Hepatic stellate cell (primary cell): ENCODE data around the gene COMMD2.
A peak's percentile ranks its signal among the peaks of the same experiment; 100 is the strongest.

Experiments
- DNase-seq: peaks from one replicate; pipeline ENCODE4 v3.0.0; 2011; ENCODE audit warnings: low spot score

COMMD2 gene

DNA sequence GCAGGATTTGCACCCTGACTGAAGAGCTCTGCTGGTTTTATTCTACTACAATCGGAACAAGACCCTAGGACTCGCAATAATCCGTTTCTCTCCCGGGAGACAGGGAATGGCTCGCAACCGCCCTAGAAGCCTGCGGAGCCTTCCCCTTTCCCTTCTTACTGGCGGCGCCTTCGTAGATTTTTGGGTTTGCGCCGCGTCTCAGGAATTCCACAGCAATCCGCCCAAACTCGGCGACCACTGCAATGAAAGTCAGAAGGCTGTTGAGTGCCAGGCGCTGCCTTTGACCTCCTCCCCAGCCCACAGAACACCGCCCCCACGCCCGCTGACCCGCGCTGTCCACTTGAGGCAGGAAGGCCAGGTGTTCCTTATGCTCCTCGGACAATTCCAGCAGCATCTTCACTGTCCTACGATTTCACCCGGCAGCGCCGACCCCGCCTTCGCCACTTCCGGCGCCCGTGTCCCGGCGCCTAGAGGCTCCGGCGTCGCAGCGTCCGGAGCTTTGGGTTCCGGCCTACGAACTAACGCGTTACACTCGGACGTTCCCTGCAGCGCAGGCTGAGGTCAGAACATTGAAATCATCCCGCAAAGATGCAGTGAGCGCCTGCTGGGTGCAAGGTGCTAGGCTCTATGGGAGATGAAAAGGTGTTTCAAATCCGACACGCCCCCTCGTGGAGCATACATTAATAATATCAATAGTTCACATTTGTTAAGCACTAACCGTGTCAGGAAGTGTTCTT, at the start of gene COMMD2:
COMMD2 (minus strand) TSS at position 439 of the 737 bp plus-strand sequence; CDS start at position 394, 45 bp downstream.
- DNase-seq = peak; percentile 60

DNA sequence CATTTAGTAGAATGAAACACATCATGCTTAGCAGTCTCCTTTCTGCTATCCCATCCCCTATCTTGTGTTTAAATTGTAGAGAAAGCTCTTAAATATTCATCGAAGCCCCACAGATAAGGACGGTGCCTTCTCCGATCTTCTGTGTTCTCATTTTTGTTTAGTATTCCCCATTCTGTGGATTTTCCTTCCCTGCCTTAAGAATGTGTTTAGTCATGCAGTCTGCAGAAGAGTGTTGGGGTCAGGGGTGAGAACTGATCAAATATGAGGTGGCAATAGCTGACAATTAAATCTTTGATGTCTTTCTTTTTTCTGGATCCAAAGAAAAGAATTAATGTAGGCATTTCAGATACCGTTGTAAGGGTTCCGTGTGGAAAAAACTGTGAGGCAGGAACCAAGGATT, 49.4 kb upstream of the COMMD2 start:
- DNase-seq = no peak

DNA sequence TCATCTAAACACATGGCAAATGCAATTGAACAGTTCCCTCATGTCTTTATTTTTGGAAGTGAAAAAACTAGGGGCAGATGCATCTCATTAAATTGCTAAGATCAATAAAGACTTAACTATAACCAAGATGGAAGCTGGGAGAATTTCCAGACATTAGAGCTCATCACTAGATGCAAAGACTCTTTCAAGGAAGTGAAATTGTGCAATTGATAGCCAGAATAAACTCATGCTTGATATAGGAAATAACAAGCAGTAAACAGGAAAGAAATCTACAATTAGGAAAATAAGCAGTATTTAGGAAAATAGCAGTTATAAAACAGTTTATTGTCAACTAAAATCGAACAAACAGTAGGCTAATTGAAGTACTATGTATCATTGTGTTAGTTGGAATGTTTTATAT, 48.9 kb upstream of the COMMD2 start:
- DNase-seq = no peak

DNA sequence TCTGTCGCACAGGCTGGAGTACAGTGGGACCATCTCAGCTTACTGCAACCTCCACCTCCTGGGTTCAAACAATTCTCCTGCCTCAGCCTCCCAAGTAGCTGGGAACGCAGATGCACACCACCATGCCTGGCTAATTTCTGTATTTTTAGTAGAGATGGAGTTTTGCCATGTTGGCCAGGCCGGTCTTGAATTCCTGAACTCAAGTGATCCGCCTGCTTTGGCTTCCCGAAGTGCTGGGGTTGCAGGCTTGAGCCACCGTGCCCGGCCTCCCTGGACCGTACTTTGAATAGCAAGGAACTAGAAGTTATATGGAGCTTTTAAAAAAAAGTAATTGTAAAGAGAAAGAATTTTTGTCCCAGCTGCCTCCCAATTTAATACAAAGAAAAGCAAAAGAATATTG, 48.4 kb upstream of the COMMD2 start:
- DNase-seq = no peak

DNA sequence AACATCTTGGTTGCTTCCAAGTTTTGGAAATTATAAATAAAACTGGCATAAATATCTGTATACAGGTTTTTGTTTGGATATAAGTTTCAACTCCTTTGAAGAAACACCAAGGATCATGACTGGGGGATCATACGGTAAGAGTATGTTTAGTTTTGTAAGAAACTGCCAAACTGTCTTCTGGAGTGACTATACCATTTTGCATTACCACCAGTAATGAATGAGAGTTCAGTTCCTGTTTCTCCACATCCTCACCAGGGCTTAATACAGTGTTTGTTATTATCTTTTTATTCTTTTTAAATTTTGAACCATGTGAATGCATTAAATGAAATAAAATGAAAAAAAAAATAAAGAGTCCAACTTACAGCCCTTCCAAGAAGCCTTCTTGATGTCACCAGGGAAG, 43.7 kb upstream of the COMMD2 start:
- no peak for DNase-seq

DNA sequence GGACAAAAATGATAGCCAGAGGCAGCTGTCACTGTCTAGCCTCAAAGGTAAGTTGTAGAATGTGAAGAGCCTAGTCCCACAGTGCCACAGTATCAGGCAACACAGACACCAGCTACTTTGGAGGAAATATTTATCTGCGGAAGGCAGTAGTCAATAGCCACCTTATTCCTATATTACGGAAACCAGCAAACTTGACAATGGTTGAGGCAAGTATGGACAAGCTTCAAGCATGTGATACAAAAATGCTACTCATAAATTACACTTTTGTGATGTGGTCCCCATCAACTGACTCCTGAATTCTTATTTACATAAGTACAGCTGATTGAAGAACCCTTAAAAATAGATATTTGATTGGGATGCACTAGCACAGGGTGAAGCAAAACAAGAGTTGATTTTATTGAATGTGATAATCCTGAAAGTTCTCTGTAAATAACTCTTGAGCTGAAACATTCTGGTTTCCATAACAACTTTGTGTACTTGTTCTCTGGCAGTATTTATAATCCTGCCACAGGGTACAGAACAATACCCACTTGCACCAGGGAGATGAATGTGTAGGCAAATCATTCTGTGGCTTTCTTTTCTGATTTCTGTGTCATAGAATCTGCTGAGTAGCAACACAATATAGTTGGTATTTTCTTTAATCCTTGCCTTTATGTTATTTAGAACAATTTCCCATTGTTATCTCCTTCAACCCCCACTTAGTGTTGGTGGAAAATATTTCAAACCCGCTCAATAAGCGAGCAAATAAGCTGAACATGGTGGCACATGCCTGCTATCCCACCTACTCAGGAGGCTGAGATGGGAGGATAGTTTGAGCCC, 40.4 kb upstream of the COMMD2 start, which contains the start of gene ANKUB1:
ANKUB1 (minus strand) TSS at position 103 of the 819 bp plus-strand sequence. CDS start 188 bp downstream, outside the sequence.
- DNase-seq = no peak

DNA sequence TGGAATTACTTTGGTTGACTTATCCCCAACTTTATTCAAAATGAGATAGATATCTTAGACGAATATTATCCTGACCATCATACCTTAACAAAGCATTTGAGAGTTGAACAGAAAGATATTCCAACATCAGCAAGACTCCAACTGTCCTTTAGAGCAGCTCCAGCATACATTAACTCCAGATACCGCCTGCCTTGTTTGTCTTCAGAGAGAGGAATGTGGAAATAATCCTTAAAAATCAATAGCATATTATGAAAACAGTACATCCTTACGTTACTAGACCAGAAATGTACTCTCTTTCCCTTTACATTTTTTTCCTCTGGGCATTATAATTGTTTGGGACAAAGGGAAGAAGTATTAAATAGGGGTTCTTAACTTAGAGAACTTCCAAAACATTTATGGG, 38.4 kb upstream of the COMMD2 start:
- no peak for DNase-seq

DNA sequence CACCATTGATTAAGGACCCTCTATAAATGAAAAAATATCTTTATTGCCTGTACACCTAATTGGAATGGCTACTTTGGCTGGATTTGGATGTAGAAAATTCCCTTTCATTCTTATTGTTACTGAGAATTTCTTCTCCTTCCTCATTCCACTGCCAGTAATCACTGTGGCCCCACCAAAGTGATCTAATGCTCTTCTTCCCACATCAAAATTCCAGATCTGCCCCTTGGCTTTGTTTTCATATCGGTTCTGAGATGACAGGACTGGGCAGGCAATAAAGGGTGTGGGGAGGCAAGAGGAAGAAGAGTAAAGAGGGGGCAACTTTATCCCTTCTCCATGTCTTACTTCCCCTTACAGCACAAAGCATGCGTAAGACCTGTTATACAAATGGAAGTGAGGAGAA, 38.0 kb upstream of the COMMD2 start:
- DNase-seq = peak; percentile 29

DNA sequence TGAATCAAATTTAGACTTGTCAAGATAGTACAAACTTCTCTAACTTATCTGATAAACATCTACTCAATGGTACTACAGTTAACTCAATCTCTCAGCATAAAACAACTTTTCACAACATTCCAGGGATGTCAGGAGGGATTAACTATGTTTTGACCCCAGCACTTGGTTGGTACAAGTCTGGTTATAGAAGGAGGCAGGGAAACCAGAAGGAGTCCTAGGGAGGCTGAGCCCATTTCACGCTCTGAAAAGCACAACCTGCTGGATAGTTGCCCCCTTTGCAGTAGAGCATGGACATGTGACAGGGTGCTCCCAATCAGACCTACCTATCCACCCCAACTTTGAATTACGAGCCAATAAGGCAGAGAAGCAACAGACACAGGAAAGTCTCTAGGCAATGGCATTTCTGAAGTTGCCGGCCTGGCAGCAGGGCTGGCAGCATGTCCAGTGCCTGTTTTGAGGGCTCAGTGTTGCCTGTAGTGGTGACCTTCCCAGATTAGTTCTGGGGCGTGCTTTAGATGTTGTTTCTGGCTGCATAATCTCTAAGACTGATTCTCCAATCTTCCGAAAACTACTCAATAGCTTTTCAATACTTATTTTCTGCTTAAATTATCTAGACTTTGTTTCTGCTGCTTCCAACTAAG, 31.9 kb upstream of the COMMD2 start:
- DNase-seq = peak; percentile 16

DNA sequence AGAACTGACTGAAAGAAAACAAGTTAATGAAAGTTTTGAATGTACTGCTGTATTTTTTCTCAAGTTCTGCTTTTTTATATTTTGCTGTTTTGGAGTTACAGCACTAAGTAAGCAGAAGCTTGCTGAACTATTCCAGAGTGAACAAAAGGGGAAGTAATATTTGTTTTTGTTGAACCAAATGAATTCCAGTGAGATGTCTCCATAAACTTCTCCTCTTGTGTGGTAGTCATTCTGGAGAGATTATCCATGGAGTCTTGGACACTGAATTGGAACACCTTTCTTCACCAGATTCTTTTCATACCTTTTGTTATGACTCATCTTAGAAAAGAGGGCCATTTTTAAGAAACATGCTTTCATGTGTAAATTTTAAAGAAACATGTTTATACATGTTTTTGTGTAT, 31.3 kb upstream of the COMMD2 start:
- DNase-seq = peak; percentile 60

DNA sequence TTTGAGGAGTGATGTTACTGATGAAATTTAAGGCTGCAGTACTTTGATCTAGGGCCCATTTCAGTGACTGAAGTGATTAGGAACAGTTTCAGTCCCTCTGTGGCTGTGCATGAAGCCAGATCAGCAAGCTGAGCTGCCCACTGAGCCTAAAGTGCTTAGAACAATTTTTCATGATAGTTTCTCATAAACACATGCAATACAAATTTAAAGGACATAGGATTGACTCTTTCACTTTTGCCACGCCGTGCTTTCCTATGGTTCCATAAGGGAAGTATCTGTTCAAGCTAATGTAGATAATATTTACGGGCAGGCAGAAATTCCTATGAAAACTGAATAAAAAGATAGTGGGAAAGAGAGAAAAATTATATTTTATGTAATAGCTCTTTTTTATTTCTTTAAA, 29.5 kb upstream of the COMMD2 start:
- no peak for DNase-seq

DNA sequence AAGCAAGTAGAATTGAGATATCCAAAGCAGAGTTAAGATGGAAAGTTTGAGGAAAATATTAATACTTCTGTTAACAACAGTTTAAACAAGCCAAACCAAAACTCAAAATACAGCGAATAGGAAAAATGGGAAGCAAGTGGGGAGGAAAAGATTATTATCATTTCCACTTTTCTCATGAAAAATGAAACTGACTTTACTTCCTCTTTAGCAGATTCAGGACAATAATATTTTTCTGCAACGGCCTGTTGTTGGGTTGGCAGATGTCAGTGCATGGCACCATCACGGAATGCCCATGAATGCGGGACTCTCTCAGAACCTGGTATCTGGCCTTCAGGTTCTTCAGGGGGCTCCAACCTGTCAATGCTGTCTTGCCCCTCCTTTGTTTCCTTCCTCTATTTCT, 28.9 kb upstream of the COMMD2 start:
- DNase-seq = no peak

DNA sequence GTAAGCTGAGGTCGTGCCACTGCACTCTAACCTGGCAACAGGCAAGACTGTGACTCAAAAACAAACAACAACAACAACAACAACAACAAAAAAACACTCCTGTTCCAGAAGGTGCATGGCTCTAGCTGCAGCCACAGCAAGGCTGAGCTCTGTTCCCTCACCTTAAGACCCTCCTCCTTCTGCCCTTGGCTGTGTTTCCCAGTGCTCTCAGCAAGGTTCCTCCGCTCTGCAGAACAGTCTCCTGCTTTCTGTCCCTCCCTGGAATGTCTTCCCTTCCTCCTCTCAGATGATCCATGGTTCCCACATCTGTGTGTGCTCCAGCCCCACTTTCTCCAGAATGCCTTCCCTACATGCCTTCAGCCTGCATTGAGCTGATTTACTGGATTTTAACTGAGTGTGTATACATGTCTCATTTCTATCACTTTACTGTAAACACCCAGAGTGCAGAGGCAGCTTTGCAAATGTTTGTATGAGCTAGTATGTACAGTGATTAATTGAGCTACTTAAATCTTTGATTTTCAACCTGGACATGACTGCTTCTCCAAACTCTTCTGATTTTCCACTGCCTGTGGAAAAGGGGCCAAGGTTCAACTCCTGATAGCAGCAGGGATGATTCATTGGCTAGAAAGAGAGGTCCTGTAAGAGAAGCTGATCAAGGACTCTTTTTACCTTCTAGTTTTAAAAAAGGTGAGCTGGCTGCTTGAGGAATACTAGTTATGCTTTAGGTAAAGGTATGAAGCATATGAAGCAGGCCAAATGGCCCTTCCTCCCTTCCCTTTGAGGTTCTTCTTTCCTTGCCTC, 25.3 kb upstream of the COMMD2 start:
- DNase-seq = no peak

DNA sequence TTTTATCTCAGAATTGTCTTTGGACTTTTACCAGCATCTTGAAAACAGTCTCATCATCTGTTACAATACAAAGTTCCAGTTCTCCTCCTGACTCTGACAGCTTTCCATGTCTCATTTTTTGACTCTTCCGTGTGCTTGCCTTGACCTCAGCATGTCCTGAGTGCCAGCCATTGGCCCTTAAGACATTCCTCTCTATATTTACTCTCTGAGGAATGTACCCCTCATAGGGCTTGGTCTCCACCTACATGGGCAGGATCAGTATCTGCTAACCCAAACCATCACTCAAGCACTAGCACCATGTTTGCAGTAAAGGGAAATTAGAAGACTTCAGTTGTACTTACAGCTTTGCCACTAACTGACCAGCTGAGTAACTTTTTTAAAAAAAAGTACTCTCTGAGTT, 23.9 kb upstream of the COMMD2 start:
- DNase-seq = no peak

DNA sequence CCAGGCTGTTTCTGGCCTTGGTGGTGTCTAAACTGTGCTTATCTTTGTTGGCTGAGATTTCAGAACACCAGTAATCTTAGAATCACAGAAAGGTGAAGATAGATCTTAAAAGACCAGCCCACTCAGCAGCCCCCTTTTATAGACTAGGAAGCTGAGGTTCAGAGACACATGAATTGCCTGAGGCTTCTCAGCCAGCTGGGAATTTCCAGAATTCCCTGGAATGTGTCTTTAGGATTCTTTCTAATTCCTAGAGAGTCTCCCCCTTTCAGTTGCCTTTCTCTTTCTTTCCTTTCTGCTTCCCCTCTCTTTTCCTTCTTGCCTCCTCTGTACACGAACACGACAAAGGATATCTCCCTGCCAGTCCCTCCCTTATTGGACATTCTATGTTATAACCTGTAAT, 20.6 kb upstream of the COMMD2 start:
- no peak for DNase-seq

DNA sequence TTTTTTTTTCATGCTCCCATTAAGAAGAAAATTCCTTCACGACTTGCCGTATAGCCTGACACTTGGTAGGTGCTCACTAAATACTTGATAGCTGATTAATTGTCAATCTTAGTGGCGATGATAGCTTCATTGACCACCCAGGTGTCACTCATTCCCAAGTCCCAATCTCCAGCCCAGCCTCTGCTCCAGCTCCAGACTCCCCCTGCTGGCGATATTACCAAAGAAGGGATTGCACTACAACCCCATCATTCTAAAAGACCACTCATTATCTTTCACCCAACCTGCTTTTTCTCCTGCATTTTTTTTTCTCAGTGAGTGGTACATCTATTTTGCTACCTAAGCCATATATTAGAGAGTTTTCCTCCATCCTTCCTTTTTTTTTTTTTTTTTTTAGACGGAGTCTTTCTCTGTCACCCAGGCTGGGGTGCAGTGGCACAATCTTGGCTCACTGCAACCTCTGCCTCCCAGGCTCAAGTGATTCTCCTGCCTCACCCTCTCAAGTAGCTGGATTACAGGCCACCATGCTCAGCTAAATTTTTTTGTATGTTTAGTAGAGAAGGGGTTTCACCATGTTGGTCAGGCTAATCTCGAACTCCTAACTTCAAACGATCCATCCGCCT, 19.5 kb upstream of the COMMD2 start:
- DNase-seq = no peak

DNA sequence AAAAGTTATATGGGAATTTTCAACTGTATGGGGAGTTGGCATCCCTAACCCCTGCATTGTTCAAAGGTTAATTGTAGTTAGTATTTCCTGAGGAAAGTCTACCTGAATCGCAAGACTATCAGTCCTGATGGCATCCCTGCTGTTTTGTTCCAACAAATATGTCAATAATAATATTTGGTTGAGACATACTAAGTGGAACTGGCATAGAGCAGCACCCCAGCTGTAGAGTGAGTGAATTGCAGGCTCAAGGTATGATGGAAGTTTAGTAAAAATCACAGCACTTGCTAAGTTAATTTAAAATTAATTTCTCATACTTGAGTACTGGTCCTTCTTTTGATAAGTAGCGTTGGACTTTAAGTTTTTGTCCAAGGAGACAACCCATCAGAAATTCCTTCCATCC, 18.0 kb upstream of the COMMD2 start:
- no peak for DNase-seq

DNA sequence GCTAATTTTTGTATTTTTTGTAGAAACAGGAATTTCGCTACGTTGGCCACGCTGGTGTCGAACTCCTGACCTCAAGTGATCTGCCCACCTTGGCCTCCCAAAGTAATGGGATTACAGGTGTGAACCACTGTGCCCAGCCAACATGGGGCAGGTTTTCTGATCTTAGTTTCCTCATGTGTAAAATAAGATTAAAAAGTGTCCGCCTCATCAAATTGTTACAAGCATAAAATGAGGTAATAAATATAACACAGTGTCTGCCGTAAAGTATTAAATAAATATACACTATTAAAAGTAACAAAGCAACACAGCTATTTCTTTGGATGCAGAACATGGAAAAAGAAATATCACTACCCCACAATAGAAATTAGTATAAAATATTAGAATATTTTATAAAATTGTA, 16.4 kb upstream of the COMMD2 start:
- DNase-seq = no peak

DNA sequence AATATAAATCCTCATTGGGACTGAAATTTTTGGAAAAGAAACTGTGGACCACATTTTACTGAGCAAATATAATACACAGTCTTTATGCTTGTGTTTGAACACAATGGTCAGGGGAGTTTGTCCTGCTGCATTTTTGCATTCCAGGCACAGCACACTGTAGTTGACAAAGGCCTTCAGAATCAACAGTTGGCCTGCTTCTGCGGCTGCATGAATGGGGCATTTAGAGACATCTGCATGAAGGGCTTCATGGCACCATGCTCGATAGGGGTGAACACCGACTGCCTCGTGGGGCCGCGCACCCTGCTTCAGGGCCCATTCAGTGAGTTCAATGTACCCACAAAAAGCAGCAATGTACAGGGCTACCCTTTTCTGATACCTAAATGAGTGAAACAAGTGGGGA, 15.4 kb upstream of the COMMD2 start:
- no peak for DNase-seq

DNA sequence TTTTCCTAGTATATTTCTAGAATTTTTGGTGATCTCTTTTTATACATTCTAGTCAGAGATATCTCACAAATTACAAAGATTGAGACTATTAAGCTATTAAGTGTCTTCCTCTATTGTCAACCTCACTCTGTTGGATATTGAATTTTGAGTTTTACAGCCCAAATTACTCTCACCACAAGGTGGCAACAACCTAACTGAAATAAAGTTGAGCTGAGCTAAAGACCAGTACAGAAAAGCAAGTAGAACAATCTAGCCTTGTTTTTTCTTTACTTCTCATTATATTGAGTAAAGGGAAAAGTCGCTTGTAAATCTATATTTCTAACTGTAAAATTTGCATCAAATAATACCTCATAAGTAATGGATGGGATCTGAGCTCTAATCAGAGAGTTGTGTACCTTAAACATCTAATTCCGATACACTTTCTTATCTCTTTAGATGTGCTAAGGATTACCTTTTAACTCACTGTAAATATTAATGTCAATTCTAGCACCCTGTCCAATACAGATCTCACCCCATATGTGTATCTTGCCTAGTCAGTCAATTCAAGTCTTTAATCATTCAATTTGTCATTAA, 13.6 kb upstream of the COMMD2 start:
- DNase-seq = no peak

DNA sequence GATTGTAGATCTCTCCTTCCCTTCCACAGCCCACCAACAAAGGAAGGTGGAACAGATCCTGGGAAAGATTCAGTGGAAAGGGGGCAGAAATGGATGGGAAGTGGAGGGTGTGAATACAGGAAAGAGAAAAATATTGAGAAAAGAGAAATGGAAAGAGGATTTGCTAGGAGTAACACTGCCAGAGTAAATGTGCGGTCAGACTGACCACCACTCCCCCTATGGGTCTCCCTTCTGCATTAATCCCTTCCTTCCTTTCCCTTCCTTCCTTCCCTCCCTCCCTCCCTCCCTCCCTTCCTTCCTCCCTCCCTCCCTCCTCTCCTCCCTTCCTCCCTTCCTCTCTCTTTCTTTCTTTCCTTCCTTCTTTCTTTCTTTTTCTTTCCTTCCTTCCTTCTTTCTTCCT, 12.0 kb upstream of the COMMD2 start:
- no peak for DNase-seq
